ENCODE measurements around the gene GLIPR1L1.
A peak's percentile ranks its signal among the peaks of the same experiment; 100 is the strongest.

- peak; percentile 59 to 95 (median 85) for TF ChIP-seq CTCF (IDR thresholded peaks at IDR 0.05; ENCODE audit: control extremely low read depth in 1 of 3, insufficient read depth in 1 of 3, low read depth in 1 of 3, low read length in 3 of 3)
- TF ChIP-seq ZNF274 (IDR thresholded peaks at IDR 0.05; ENCODE audit: borderline replicate concordance, extremely low read depth, low read length), result no peak
- no peak for TF ChIP-seq CHD1 (IDR thresholded peaks at IDR 0.05; ENCODE audit: low read depth, low read length)
- no peak for TF ChIP-seq HDAC6 (IDR thresholded peaks at IDR 0.05; ENCODE audit: low read depth, low read length)
- peak; percentile 81 to 82 for TF ChIP-seq RAD21 (IDR thresholded peaks at IDR 0.05 in 1 of 2, conservative IDR thresholded peaks at IDR 0.05 in 1 of 2; ENCODE audit: low read depth in 2 of 2, low read length in 2 of 2)
Observed at GRCh38 chr12:75334384-75335030, at the start of gene GLIPR1L1.
